Measurements from ENCODE around the gene EIF4A3.

Gene EIF4A3

DNA sequence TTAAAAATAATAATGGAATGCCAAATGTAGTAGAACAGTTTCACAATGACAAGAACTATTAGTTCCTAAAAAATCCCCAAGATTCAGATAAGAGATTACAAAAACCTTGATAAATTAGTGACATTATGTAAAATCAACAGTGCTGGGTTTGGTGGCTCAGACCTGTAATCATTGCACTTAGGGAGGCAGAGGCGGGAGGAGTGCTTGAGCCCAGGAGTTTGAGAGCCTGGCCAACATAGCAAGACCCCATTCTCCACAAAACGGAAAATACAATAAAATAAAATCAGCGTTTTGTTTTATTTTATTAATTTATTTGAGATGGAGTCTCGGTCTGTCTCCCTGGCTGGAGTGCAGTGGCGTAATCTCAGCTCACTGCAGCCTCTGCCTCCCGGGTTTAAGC, 27.0 kb upstream of the EIF4A3 start:
- H3K36me3 ChIP-seq (ENCODE audit: control insufficient read depth, insufficient read depth, low read length): no peaks in the 10 kb centered on the region
- H3K4me3 ChIP-seq (ENCODE audit: insufficient read depth, low read depth, low read length, poor library complexity, severe bottlenecking): no peak overlapping the region
- no peaks in the 10 kb centered on the region for H3K4me1 ChIP-seq (ENCODE audit: control insufficient read depth, insufficient read depth, low read length, poor library complexity, severe bottlenecking)
- H3K27me3 ChIP-seq (replicated peaks; ENCODE audit: control insufficient read depth, insufficient read depth, low read length, poor library complexity, severe bottlenecking): no peaks in the 10 kb centered on the region
- DNase-seq: no peak
- no peak overlapping the region for H3K27ac ChIP-seq (ENCODE audit: insufficient read depth, low read length, poor library complexity, severe bottlenecking)
- H3K9me3 ChIP-seq (ENCODE audit: control insufficient read depth, low read length): no peaks in the 10 kb centered on the region

DNA sequence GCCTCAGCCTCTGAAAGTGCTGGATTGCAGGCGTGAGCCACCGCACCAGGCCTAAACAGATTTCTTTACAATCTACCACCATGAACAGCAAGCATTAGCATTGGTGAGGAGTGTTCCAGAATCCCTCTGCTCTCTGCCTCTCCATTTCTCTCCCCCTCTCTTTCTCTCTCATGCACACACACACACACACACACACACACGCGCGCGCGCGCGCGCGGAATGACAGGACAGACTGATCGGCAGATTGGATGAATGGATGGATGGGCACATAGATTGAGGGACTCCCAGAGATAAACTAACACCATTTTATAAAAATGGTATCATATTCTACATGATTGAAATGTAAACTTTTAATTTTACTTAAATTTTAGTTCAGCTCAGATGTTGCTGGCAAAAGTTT, 26.2 kb upstream of the EIF4A3 start:
- Histone ChIP-seq H3K9me3 (ENCODE audit: control insufficient read depth, low read length) (no peaks in the 10 kb centered on the region), H3K4me3 (ENCODE audit: insufficient read depth, low read depth, low read length, poor library complexity, severe bottlenecking) (no peak overlapping the region), H3K4me1 (ENCODE audit: control insufficient read depth, insufficient read depth, low read length, poor library complexity, severe bottlenecking) (no peaks in the 10 kb centered on the region), H3K27me3 (replicated peaks; ENCODE audit: control insufficient read depth, insufficient read depth, low read length, poor library complexity, severe bottlenecking) (no peaks in the 10 kb centered on the region), H3K27ac (ENCODE audit: insufficient read depth, low read length, poor library complexity, severe bottlenecking) (no peak overlapping the region), H3K36me3 (ENCODE audit: control insufficient read depth, insufficient read depth, low read length) (no peaks in the 10 kb centered on the region)
- DNase-seq: no peak

GRCh38 chr17:80171681-80172080, 24.8 kb upstream of the EIF4A3 start:
- no peaks in the 10 kb centered on the region for H3K4me1 ChIP-seq (ENCODE audit: control insufficient read depth, insufficient read depth, low read length, poor library complexity, severe bottlenecking)
- no peaks in the 10 kb centered on the region for H3K9me3 ChIP-seq (ENCODE audit: control insufficient read depth, low read length)

GRCh38 chr17:80169784-80170500, 23.0 kb upstream of the EIF4A3 start, which contains the start of gene CARD14:
TSS of gene CARD14 (plus strand) at chr17:80170030. CDS start at chr17:80181439, 11,409 bp downstream.
- H3K27ac ChIP-seq (ENCODE audit: insufficient read depth, low read length, poor library complexity, severe bottlenecking): no peak within 1 kb of the TSS
- H3K4me1 ChIP-seq (ENCODE audit: control insufficient read depth, insufficient read depth, low read length, poor library complexity, severe bottlenecking): no peaks in the 10 kb centered on the region
- H3K27me3 ChIP-seq (replicated peaks; ENCODE audit: control insufficient read depth, insufficient read depth, low read length, poor library complexity, severe bottlenecking): no peaks in the 10 kb centered on the region
- DNase-seq: no peak
- no peaks in the 10 kb centered on the region for H3K36me3 ChIP-seq (ENCODE audit: control insufficient read depth, insufficient read depth, low read length)
- H3K4me3 ChIP-seq (ENCODE audit: insufficient read depth, low read depth, low read length, poor library complexity, severe bottlenecking): no peak within 1 kb of the TSS
- H3K9me3 ChIP-seq (ENCODE audit: control insufficient read depth, low read length): no peaks in the 10 kb centered on the region

More at GRCh38 chr17:80171681-80172080, 24.8 kb upstream of the EIF4A3 start:
- Histone ChIP-seq H3K27me3 (replicated peaks; ENCODE audit: control insufficient read depth, insufficient read depth, low read length, poor library complexity, severe bottlenecking) (no peaks in the 10 kb centered on the region), H3K4me3 (ENCODE audit: insufficient read depth, low read depth, low read length, poor library complexity, severe bottlenecking) (no peak overlapping the region), H3K36me3 (ENCODE audit: control insufficient read depth, insufficient read depth, low read length) (no peaks in the 10 kb centered on the region), H3K27ac (ENCODE audit: insufficient read depth, low read length, poor library complexity, severe bottlenecking) (no peak overlapping the region)
- no peak for DNase-seq

DNA sequence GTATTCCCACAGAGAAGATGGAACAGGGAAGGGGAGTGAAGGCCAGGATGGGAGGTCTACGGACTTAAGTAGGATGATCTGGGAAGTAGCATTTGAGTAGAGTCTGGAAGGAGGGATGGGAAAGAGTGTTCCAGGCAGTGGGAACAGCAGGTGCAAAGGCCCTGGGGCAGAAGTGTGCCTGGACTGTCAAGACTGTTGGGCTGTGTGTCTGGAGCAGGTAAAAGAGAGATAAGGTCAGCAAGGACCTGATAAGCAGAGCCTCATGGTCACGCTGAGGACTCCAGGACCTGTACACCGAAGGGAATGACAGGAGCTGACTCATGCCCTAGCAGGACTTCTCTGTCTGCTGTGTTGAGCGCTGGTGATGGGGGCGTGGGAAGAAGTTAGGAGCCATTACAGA, 22.2 kb upstream of the EIF4A3 start:
- Histone ChIP-seq H3K4me1 (ENCODE audit: control insufficient read depth, insufficient read depth, low read length, poor library complexity, severe bottlenecking) (no peaks in the 10 kb centered on the region), H3K9me3 (ENCODE audit: control insufficient read depth, low read length) (no peaks in the 10 kb centered on the region), H3K4me3 (ENCODE audit: insufficient read depth, low read depth, low read length, poor library complexity, severe bottlenecking) (no peak overlapping the region), H3K36me3 (ENCODE audit: control insufficient read depth, insufficient read depth, low read length) (no peaks in the 10 kb centered on the region), H3K27me3 (replicated peaks; ENCODE audit: control insufficient read depth, insufficient read depth, low read length, poor library complexity, severe bottlenecking) (no peaks in the 10 kb centered on the region), H3K27ac (ENCODE audit: insufficient read depth, low read length, poor library complexity, severe bottlenecking) (no peak overlapping the region)
- DNase-seq: no peak

- no peaks in the 10 kb centered on the region for H3K9me3 ChIP-seq (ENCODE audit: control insufficient read depth, low read length)
- H3K4me1 ChIP-seq (ENCODE audit: control insufficient read depth, insufficient read depth, low read length, poor library complexity, severe bottlenecking): no peaks in the 10 kb centered on the region
- DNase-seq: no peak
- H3K27me3 ChIP-seq (replicated peaks; ENCODE audit: control insufficient read depth, insufficient read depth, low read length, poor library complexity, severe bottlenecking): no peaks in the 10 kb centered on the region
- H3K27ac ChIP-seq (ENCODE audit: insufficient read depth, low read length, poor library complexity, severe bottlenecking): no peak overlapping the region
- H3K36me3 ChIP-seq (ENCODE audit: control insufficient read depth, insufficient read depth, low read length): no peaks in the 10 kb centered on the region
- H3K4me3 ChIP-seq (ENCODE audit: insufficient read depth, low read depth, low read length, poor library complexity, severe bottlenecking): no peak overlapping the region
These were observed 21.4 kb upstream of the EIF4A3 start for GRCh38 chr17:80168371-80168770.

- Histone ChIP-seq H3K9me3 (ENCODE audit: control insufficient read depth, low read length) (no peaks in the 10 kb centered on the region), H3K4me3 (ENCODE audit: insufficient read depth, low read depth, low read length, poor library complexity, severe bottlenecking) (no peak overlapping the region), H3K36me3 (ENCODE audit: control insufficient read depth, insufficient read depth, low read length) (no peaks in the 10 kb centered on the region), H3K4me1 (ENCODE audit: control insufficient read depth, insufficient read depth, low read length, poor library complexity, severe bottlenecking) (no peaks in the 10 kb centered on the region), H3K27ac (ENCODE audit: insufficient read depth, low read length, poor library complexity, severe bottlenecking) (no peak overlapping the region), H3K27me3 (replicated peaks; ENCODE audit: control insufficient read depth, insufficient read depth, low read length, poor library complexity, severe bottlenecking) (no peaks in the 10 kb centered on the region)
- no peak for DNase-seq
These were observed 19.5 kb upstream of the EIF4A3 start for GRCh38 chr17:80166446-80166845.

- DNase-seq: no peak
- H3K4me1 ChIP-seq (ENCODE audit: control insufficient read depth, insufficient read depth, low read length, poor library complexity, severe bottlenecking): no peaks in the 10 kb centered on the region
- no peak overlapping the region for H3K4me3 ChIP-seq (ENCODE audit: insufficient read depth, low read depth, low read length, poor library complexity, severe bottlenecking)
- H3K9me3 ChIP-seq (ENCODE audit: control insufficient read depth, low read length): no peaks in the 10 kb centered on the region
- no peaks in the 10 kb centered on the region for H3K27me3 ChIP-seq (replicated peaks; ENCODE audit: control insufficient read depth, insufficient read depth, low read length, poor library complexity, severe bottlenecking)
- H3K27ac ChIP-seq (ENCODE audit: insufficient read depth, low read length, poor library complexity, severe bottlenecking): no peak overlapping the region
- H3K36me3 ChIP-seq (ENCODE audit: control insufficient read depth, insufficient read depth, low read length): no peaks in the 10 kb centered on the region
These were observed 17.3 kb upstream of the EIF4A3 start for GRCh38 chr17:80164185-80164584.

GRCh38 chr17:80163336-80163735, 16.4 kb upstream of the EIF4A3 start:
- Histone ChIP-seq H3K4me3 (ENCODE audit: insufficient read depth, low read depth, low read length, poor library complexity, severe bottlenecking) (no peak overlapping the region), H3K4me1 (ENCODE audit: control insufficient read depth, insufficient read depth, low read length, poor library complexity, severe bottlenecking) (no peaks in the 10 kb centered on the region), H3K27ac (ENCODE audit: insufficient read depth, low read length, poor library complexity, severe bottlenecking) (no peak overlapping the region), H3K36me3 (ENCODE audit: control insufficient read depth, insufficient read depth, low read length) (no peaks in the 10 kb centered on the region), H3K27me3 (replicated peaks; ENCODE audit: control insufficient read depth, insufficient read depth, low read length, poor library complexity, severe bottlenecking) (no peaks in the 10 kb centered on the region), H3K9me3 (ENCODE audit: control insufficient read depth, low read length) (no peaks in the 10 kb centered on the region)
- DNase-seq: no peak

- no peaks in the 10 kb centered on the region for H3K4me1 ChIP-seq (ENCODE audit: control insufficient read depth, insufficient read depth, low read length, poor library complexity, severe bottlenecking)
- no peak overlapping the region for H3K27ac ChIP-seq (ENCODE audit: insufficient read depth, low read length, poor library complexity, severe bottlenecking)
- H3K9me3 ChIP-seq (ENCODE audit: control insufficient read depth, low read length): peaks cover 2% of the 10 kb centered on the region
- no peaks in the 10 kb centered on the region for H3K27me3 ChIP-seq (replicated peaks; ENCODE audit: control insufficient read depth, insufficient read depth, low read length, poor library complexity, severe bottlenecking)
- no peaks in the 10 kb centered on the region for H3K36me3 ChIP-seq (ENCODE audit: control insufficient read depth, insufficient read depth, low read length)
- no peak overlapping the region for H3K4me3 ChIP-seq (ENCODE audit: insufficient read depth, low read depth, low read length, poor library complexity, severe bottlenecking)
- no peak for DNase-seq
These were observed 13.6 kb upstream of the EIF4A3 start for GRCh38 chr17:80160536-80160935.
